ENCODE data around the gene HLA-DMA.
A peak's percentile ranks its signal among the peaks of the same experiment; 100 is the strongest.

HLA-DMA gene

GRCh38 chr6:32974541-32975308 is 21.8 kb upstream of the HLA-DMA start:
- no peak for DNase-seq

- DNase-seq, result no peak
Observed at GRCh38 chr6:32974016-32974333, 21.1 kb upstream of the HLA-DMA start.

GRCh38 chr6:32973144-32974015 is 20.5 kb upstream of the HLA-DMA start:
- peak; percentile 70 for DNase-seq

GRCh38 chr6:32972353-32973143 is 19.7 kb upstream of the HLA-DMA start:
- DNase-seq, result peak; percentile 62

- peak; percentile 100 for DNase-seq
Observed at GRCh38 chr6:32971581-32972352, 18.9 kb upstream of the HLA-DMA start.

GRCh38 chr6:32971242-32971580 is 18.3 kb upstream of the HLA-DMA start:
- DNase-seq, result no peak

GRCh38 chr6:32970413-32971241 is 17.7 kb upstream of the HLA-DMA start:
- DNase-seq, result peak; percentile 52

- DNase-seq, result peak; percentile 52
Observed at GRCh38 chr6:32969685-32970412, 17.0 kb upstream of the HLA-DMA start.

GRCh38 chr6:32968867-32969684 is 16.2 kb upstream of the HLA-DMA start:
- DNase-seq, result peak; percentile 37

GRCh38 chr6:32968093-32968866 is 15.4 kb upstream of the HLA-DMA start, which contains the start of gene BRD2:
Gene BRD2 (plus strand): TSS chr6:32968594. CDS start chr6:32972899, 4,305 bp downstream.
- DNase-seq, result peak; percentile 95

- no peak for DNase-seq
Observed at GRCh38 chr6:32967151-32968091, 14.5 kb upstream of the HLA-DMA start.

- DNase-seq, result no peak
Observed at GRCh38 chr6:32964776-32965175, 11.9 kb upstream of the HLA-DMA start.

- DNase-seq, result no peak
Observed at GRCh38 chr6:32963866-32964265, 11.0 kb upstream of the HLA-DMA start.

- no peak for DNase-seq
Observed at GRCh38 chr6:32962213-32962826, 9.4 kb upstream of the HLA-DMA start.

- DNase-seq, result no peak
Observed at GRCh38 chr6:32960563-32960962, 7.7 kb upstream of the HLA-DMA start.

- DNase-seq, result no peak
Observed at GRCh38 chr6:32956176-32956575, 3.3 kb upstream of the HLA-DMA start.

All from effector CD8-positive, alpha-beta T cell (primary cell).